Osteocyte (in vitro differentiated cells): ENCODE data around the gene BLOC1S1. TPM values are rescaled to one million over a fixed set of nuclear protein-coding genes. Genes with fewer than 3 reads are reported as not detected.

Experiments
- DNase-seq: peaks from one replicate; pipeline ENCODE4 v3.0.0; 2021; ENCODE audit warnings: mixed read lengths; ENCODE audit not compliant: unreplicated experiment; ENCODE audit errors: extremely low spot score
- H3K27ac Mint-ChIP-seq: one replicate; pipeline ENCODE4 v1.8.0; 2021; ENCODE audit warnings: mild to moderate bottlenecking, mixed read lengths; ENCODE audit not compliant: unreplicated experiment
- H3K27me3 Mint-ChIP-seq: one replicate; pipeline ENCODE4 v1.8.0; 2021; ENCODE audit warnings: mixed read lengths; ENCODE audit not compliant: unreplicated experiment
- H3K36me3 Mint-ChIP-seq: one replicate; pipeline ENCODE4 v1.8.0; 2021; ENCODE audit warnings: mixed read lengths; ENCODE audit not compliant: unreplicated experiment
- H3K4me1 Mint-ChIP-seq: one replicate; pipeline ENCODE4 v1.8.0; 2021; ENCODE audit warnings: mixed read lengths; ENCODE audit not compliant: unreplicated experiment
- H3K4me3 Mint-ChIP-seq: one replicate; pipeline ENCODE4 v1.8.0; 2021; ENCODE audit warnings: mild to moderate bottlenecking, moderate library complexity, mixed read lengths; ENCODE audit not compliant: unreplicated experiment
- H3K9me3 Mint-ChIP-seq: one replicate; pipeline ENCODE4 v1.8.0; 2021; ENCODE audit warnings: mixed read lengths; ENCODE audit not compliant: unreplicated experiment
- CTCF ChIP-seq: fragments of 200-600 bp; sonication (generic); IDR thresholded peaks from 2 replicates; pipeline ENCODE4 v1.5.0; 2021; ENCODE audit warnings: antibody characterized with exemption, mild to moderate bottlenecking, moderate library complexity
- total RNA-seq: library from RNA; stranded (reverse); gene quantifications from 2 replicates; pipeline ENCODE4 v1.2.1, GENCODE V29; 2021

Gene BLOC1S1
- total RNA-seq, 1 donor from 2014 or later, result 103 TPM

GRCh38 chr12:55675666-55676065 lies 40.2 kb upstream of the BLOC1S1 start:
- DNase-seq, result no peak
- no peak for TF ChIP-seq CTCF
- H3K4me3 Mint-ChIP-seq, result no peak overlapping the region
- no peaks in the 10 kb centered on the region for H3K9me3 Mint-ChIP-seq
- H3K27me3 Mint-ChIP-seq, result peaks cover 39% of the 10 kb centered on the region
- H3K27ac Mint-ChIP-seq, result no peak overlapping the region
- no peaks in the 10 kb centered on the region for H3K4me1 Mint-ChIP-seq
- no peaks in the 10 kb centered on the region for H3K36me3 Mint-ChIP-seq

GRCh38 chr12:55676707-55677106 lies 39.1 kb upstream of the BLOC1S1 start:
- no peak overlapping the region for H3K4me3 Mint-ChIP-seq
- no peaks in the 10 kb centered on the region for H3K9me3 Mint-ChIP-seq
- H3K36me3 Mint-ChIP-seq, result no peaks in the 10 kb centered on the region
- peaks cover 9% of the 10 kb centered on the region for H3K4me1 Mint-ChIP-seq
- H3K27ac Mint-ChIP-seq, result no peak overlapping the region
- DNase-seq, result no peak
- peaks cover 46% of the 10 kb centered on the region for H3K27me3 Mint-ChIP-seq
- no peak for TF ChIP-seq CTCF

- Mint-ChIP-seq H3K4me1 (peaks cover 12% of the 10 kb centered on the region), H3K36me3 (no peaks in the 10 kb centered on the region), H3K9me3 (no peaks in the 10 kb centered on the region), H3K27me3 (peaks cover 35% of the 10 kb centered on the region), H3K4me3 (no peak overlapping the region), H3K27ac (no peak overlapping the region)
- DNase-seq, result no peak
- TF ChIP-seq CTCF, result no peak
These were observed 36.2 kb upstream of the BLOC1S1 start for GRCh38 chr12:55679691-55680090.

GRCh38 chr12:55681142-55682077 lies 34.4 kb upstream of the BLOC1S1 start:
- H3K36me3 Mint-ChIP-seq, result no peaks in the 10 kb centered on the region
- DNase-seq, result no peak
- H3K4me1 Mint-ChIP-seq, result peaks cover 12% of the 10 kb centered on the region
- TF ChIP-seq CTCF, result peak; percentile 28
- H3K4me3 Mint-ChIP-seq, result no peak overlapping the region
- no peak overlapping the region for H3K27ac Mint-ChIP-seq
- no peaks in the 10 kb centered on the region for H3K9me3 Mint-ChIP-seq
- peaks cover 28% of the 10 kb centered on the region for H3K27me3 Mint-ChIP-seq

GRCh38 chr12:55682087-55682796 lies 33.6 kb upstream of the BLOC1S1 start:
- Mint-ChIP-seq H3K9me3 (no peaks in the 10 kb centered on the region), H3K4me3 (no peak overlapping the region), H3K27ac (no peak overlapping the region), H3K36me3 (no peaks in the 10 kb centered on the region), H3K4me1 (peaks cover 12% of the 10 kb centered on the region), H3K27me3 (peaks cover 26% of the 10 kb centered on the region)
- TF ChIP-seq CTCF, result no peak
- no peak for DNase-seq
